NCI-H524 treated with DMSO at 0.1 percent for 48 hours (cell line): Measurements from ENCODE around the gene PSG3.
"Not testable (repeated sequence)": the region's sequence is repeated elsewhere in the genome, so short reads cannot be mapped to it uniquely, and the experiment has no call there.

Experiments used
- DNase-seq: peaks from one replicate; lab custom pipeline; 2025; lab: John Stamatoyannopoulos, UW

PSG3 gene

GRCh38 chr19:42740381-42740780 is at the start of gene PSG3:
Gene PSG3 (minus strand): TSS chr19:42740481. CDS start chr19:42740384, 97 bp downstream.
- DNase-seq = not testable (repeated sequence)

GRCh38 chr19:42788766-42789165 is 48.5 kb upstream of the PSG3 start:
- DNase-seq = not testable (repeated sequence)

GRCh38 chr19:42787766-42788165 is 47.5 kb upstream of the PSG3 start:
- not testable (repeated sequence) for DNase-seq

GRCh38 chr19:42776750-42777612 is 36.7 kb upstream of the PSG3 start:
- not testable (repeated sequence) for DNase-seq

GRCh38 chr19:42774510-42775158 is 34.4 kb upstream of the PSG3 start:
- not testable (repeated sequence) for DNase-seq

- DNase-seq = not testable (repeated sequence)
Measured at GRCh38 chr19:42767319-42767718, 27.0 kb upstream of the PSG3 start.

- DNase-seq = not testable (repeated sequence)
Measured at GRCh38 chr19:42766871-42767270, 26.6 kb upstream of the PSG3 start.

GRCh38 chr19:42764836-42765235 is 24.6 kb upstream of the PSG3 start:
- DNase-seq = no peak

- DNase-seq = no peak
Measured at GRCh38 chr19:42762789-42763188, 22.5 kb upstream of the PSG3 start.

- not testable (repeated sequence) for DNase-seq
Measured at GRCh38 chr19:42761924-42762295, 21.6 kb upstream of the PSG3 start.

GRCh38 chr19:42760954-42761923 is 21.0 kb upstream of the PSG3 start:
- DNase-seq = not testable (repeated sequence)

- DNase-seq = not testable (repeated sequence)
Measured at GRCh38 chr19:42758667-42759066, 18.4 kb upstream of the PSG3 start.

GRCh38 chr19:42752246-42752645 is 12.0 kb upstream of the PSG3 start:
- not testable (repeated sequence) for DNase-seq

- DNase-seq = not testable (repeated sequence)
Measured at GRCh38 chr19:42741726-42742607, 1.7 kb upstream of the PSG3 start.

GRCh38 chr19:42737581-42738011 is 2.7 kb downstream of the PSG3 start:
- DNase-seq = not testable (repeated sequence)

GRCh38 chr19:42728341-42728740 is 11.9 kb downstream of the PSG3 start:
- not testable (repeated sequence) for DNase-seq

- DNase-seq = not testable (repeated sequence)
Measured at GRCh38 chr19:42714000-42714399, 26.3 kb downstream of the PSG3 start.

- not testable (repeated sequence) for DNase-seq
Measured at GRCh38 chr19:42712753-42713152, 27.5 kb downstream of the PSG3 start.

GRCh38 chr19:42710986-42711385 is 29.3 kb downstream of the PSG3 start:
- not testable (repeated sequence) for DNase-seq

- no peak for DNase-seq
Measured at GRCh38 chr19:42697884-42698283, 42.4 kb downstream of the PSG3 start.
